ENCODE data around the gene ANGPTL2.
A peak's percentile ranks its signal among the peaks of the same experiment; 100 is the strongest.

The ANGPTL2 gene

DNA sequence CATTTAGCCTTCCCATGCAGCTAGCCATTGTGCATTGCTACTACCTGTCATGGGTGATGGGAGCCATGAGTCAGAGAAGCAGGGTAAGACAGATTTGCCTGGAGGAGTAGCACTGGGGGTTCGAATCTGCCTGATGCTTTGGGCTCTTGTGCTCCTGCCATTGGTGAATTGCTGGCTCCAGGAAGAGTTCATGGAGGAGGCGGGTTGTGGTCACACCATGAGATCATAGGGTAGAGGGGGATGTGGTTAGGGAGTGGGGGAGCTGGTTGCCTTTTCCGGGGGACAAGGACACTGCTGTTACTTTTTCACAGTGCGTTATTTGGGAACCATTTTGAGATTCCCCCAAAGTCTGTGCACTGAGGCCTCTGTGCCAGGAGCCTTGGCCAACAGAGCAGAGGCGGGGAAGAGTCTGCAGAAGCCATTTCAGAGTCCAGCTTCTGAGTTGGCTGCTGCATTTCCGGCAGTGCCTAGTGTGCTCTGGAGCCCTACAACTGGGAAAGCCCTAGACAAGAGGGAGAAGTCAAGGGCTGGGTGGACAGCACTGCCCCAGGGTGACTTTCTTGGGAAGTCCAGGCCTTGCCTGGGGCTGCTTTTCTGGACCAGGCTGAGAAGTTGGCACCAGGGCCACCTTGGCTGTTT lies 6.2 kb downstream of the ANGPTL2 start:
- DNase-seq: peak; percentile 22

DNA sequence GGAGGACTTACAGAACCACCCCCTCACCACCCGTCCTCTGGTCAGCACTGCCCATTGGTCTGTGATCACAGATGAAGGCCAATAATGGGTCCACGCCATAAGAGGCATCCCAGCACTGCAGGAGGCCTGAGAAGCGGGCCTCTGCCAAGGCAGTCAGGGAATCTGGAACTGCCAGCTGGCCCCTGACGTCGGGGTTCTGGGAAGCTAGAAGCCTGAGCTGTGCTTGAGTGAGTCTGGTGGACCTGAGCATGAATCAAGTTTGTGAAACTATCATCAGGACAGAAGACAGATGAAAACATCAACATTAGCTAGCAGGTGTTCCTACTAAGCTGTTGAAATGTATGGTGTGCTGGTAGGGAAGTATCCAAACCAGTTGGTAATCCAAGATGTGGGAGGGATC lies 7.8 kb downstream of the ANGPTL2 start:
- no peak for DNase-seq

DNA sequence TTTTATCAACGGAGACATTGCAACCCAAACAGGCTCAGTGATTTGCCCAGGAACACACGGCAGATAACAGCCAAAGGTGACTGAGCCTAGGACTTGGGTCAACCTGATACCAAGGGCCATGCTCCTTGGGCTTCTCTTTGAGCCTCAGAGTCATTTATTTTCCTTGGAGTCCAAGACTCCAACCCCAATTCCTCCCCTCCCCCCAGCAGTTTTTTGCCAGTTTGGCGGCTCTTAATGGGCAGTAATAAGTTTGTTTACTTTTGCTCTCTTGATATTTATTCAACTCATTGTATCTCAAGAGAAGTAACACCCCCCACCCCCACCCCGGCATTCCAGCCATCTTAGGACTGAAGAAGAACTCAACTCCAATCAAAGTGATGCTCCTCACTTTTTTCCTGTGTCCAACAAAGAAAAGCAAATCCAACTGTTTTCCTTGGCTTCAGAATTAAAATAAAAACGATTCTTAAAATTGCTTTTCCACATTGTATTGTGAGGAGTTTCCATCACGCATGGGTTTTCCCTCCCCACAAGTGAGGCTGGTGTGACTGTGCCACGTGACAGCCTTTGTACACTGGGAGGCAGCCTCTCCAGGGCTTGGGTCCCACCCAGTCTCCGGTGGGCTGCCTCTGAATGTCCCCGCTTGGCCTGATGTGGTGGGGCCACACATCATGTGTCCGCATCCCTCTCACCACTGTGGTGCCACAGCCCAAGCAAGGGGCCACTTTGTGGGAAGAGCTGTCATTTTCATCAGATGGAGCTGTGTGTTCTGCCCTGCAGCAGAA lies 9.1 kb downstream of the ANGPTL2 start:
- no peak for DNase-seq

GRCh38 chr9:127112735-127113161 lies 9.7 kb downstream of the ANGPTL2 start:
- DNase-seq: no peak

DNA sequence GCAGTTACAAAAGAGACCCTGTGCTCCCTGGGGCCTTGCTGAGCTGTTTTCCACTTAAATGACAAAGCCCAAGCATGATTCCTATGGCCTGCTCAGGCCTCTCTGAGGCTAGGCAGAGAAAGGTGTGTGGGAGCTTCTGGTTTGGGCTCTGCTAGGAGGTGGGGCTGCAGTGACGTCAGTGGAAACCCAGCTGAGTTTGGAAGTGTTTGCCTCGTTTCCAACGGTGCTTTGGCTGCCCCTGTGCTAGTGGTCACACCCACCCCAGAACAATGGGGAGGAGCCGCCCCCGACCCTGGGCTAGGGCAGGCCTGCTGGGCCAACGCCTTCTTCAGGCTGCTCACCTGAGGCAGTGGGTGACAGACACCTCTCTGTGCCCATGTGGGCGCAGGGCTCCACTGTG lies 10.4 kb downstream of the ANGPTL2 start:
- DNase-seq: no peak

DNA sequence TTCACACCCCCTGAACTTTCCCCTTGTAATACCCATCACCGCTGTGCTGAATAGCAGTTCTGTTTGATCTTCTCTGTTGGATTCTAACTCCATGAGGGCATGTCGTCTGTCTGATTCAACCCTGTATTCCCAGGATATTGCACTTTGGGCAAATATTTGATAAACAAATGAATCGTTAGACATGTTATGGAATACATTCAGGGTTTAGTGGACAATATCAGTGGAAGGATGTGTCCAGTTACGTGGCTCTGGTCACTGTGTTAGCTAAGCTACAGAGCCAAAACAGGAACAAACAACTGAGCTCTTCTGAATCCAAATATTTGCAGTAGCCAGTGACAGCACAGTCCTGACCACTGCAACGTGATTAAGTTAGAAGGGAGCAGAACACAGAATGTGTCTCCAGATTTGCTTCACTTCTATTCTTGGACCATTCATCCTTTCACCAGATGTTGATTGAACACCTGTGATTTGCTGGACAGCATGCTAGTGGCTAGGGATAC lies 13.2 kb downstream of the ANGPTL2 start:
- no peak for DNase-seq

GRCh38 chr9:127107929-127108876 lies 14.2 kb downstream of the ANGPTL2 start:
- no peak for DNase-seq

GRCh38 chr9:127107171-127107928 lies 15.1 kb downstream of the ANGPTL2 start:
- no peak for DNase-seq

GRCh38 chr9:127106466-127106855 lies 16.0 kb downstream of the ANGPTL2 start:
- no peak for DNase-seq

GRCh38 chr9:127105805-127106465 lies 16.5 kb downstream of the ANGPTL2 start:
- no peak for DNase-seq

- no peak for DNase-seq
Measured at GRCh38 chr9:127104581-127105311, 17.7 kb downstream of the ANGPTL2 start.

- no peak for DNase-seq
Measured at GRCh38 chr9:127102788-127103187, 19.6 kb downstream of the ANGPTL2 start.

DNA sequence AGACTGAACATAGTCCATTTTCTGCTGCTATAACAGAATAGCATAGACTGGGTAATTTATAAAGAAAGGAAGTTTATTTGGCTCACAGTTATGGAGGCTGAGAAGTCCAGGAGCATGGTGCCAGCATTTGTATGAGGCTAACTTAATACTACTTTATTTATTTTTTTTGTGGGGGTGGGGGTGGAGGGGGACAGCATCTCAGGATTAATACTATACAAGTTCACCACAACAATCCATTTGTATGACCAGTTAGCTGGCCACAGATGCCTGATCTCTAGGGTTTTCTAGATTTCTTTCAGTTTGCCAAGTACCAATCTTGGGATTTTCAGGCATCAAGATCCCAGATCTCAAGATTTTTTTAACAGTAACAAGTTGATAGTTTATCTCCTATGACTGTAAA lies 20.3 kb downstream of the ANGPTL2 start:
- no peak for DNase-seq

DNA sequence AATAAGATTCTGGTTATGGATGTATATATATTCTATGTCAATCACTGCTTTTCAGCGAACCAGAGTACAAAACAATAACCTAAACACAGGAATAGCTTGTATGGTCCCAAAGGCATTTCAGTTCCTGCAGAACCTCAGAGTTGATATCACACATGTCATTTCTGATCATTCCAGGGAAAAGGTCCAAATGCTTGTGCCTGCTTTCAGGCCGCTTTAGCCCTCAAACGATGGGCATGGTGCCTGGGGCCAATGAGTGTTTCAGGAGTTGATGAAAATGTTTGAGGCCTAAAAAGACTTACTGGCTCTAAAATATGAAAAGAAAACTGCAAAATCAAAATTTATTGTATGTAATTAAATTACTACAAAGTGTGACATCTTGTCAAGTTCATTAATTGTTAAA lies 22.8 kb downstream of the ANGPTL2 start:
- DNase-seq: no peak

GRCh38 chr9:127098916-127099553 lies 23.4 kb downstream of the ANGPTL2 start:
- no peak for DNase-seq

DNA sequence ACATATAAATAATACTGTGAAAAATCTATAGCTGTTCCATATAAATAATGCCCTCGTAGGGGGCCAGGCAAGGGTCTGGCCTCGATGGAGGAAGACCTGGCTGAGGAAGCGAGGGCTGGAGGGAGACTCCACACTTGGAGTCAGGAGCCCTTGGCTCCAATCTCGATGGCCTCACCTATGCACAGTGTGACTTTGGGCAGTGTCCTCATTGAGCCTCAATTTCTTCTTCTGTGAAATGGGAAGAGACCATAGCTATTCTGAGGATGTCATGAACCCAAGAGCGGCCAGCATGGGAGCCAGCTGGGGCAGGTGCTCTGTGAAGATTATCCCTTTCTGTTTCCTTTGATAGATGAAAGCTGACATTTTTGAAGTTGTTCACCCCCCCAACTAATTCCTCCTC lies 24.8 kb downstream of the ANGPTL2 start:
- DNase-seq: no peak

DNA sequence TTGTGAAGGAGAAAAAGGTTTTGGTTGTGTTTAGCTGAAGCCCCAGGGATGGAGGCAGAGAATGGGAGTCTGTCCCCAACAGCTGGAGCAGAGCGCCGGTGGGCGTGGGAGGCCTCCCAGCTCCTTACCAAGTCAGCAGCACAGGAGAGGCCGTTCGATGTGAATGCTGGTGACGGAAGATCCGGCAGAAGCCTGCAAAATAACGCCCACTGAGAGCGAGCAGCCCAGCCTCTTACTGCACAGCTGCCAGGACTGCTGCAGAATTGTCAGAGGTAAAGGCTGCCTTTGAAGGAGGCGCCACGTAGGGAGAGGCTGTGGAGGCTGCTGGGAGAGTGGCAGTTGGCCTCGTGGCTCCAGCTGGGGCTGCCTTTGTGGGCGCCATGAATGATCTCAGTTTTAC lies 26.2 kb downstream of the ANGPTL2 start:
- DNase-seq: no peak

- DNase-seq: no peak
Measured at GRCh38 chr9:127095411-127095810, 27.0 kb downstream of the ANGPTL2 start.

DNA sequence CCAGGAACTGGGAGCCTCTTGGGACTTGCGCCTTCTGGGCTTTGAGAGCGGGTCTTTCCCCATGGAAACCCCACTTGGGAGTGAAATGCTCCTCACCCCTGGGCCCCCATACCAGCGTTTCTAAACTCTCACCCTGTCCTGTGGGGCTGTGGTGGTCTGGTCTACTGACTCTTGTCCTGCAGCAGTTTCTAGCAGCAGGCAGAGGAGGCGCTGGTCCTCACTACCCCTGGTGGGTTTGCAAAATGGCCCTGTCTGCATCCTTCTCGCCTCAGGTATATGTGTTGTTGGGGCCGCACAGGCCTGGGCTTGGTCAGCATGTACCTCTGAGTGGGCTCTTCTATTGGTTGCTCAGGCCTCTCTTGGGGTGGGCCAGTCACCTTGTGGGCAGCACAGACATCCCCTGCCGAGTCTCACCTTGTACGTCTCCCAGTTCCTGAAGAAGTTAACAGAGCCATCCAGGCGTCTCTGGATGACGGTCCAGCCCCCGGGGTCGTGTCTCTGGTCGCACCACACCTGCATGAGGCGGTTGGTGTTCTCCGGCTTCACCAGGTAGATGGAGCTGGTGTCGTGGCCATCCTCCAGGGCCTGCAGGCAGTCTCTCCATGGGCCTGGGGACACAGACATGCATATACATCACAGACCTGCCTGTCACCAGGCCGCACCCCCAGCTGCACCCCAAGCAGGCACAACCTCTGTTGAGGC lies 29.0 kb downstream of the ANGPTL2 start:
- no peak for DNase-seq

DNA sequence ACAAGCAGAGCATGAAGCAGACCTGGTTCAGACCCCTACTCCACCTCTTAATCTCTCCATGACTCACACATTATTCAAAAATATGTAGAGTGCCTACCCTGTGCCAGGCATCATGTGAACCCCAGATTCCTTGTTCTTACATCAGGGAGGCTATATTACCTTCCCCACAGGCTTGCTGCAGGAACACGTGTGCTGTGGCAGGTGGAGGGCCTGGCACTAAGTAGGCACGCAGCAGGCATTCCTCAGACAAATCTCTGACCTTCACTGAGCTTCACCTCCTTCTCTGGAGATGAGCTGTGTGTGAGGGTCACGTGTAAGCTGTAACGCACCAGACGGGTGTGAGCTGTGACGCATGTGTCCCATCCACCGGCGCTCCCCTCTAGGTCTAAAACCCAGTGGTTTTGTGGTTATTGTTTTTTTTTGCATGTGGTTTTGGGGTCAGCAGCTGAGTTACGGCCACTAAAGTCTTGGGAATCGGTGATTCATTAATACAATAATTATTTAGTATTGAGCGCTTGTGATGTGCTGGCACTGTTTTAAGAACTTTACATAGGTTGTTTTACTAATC lies 30.3 kb downstream of the ANGPTL2 start:
- DNase-seq: no peak
